HFF-Myc (cell line): ENCODE results near the gene PDE4D.

Experiments used
- DNase-seq: peaks from one replicate; pipeline ENCODE4 v3.0.0-alpha.2; 2011; ENCODE audit warnings: low read depth; ENCODE audit errors: extremely low read depth
- H3K4me3 ChIP-seq: replicated peaks from 2 replicates; pipeline ENCODE4 v1.5.1; 2011; ENCODE audit warnings: low read depth, mild to moderate bottlenecking, control low read depth, low read length
- CTCF ChIP-seq: IDR thresholded peaks from 2 replicates; pipeline ENCODE4 v1.5.1; 2012; ENCODE audit warnings: mild to moderate bottlenecking, low read depth, low read length, control low read depth; ENCODE audit errors: missing control alignments

The PDE4D gene

GRCh38 chr5:59497207-59497606, 396.3 kb downstream of the PDE4D start:
- no peak for DNase-seq
- no peak for TF ChIP-seq CTCF
- no peak overlapping the region for H3K4me3 ChIP-seq

- peak; percentile 50 for TF ChIP-seq CTCF
- H3K4me3 ChIP-seq, result no peak overlapping the region
- no peak for DNase-seq
These were observed 396.9 kb downstream of the PDE4D start for GRCh38 chr5:59496524-59497134.

GRCh38 chr5:59491945-59492344, 401.6 kb downstream of the PDE4D start:
- H3K4me3 ChIP-seq, result no peak overlapping the region
- DNase-seq, result no peak
- TF ChIP-seq CTCF, result no peak

GRCh38 chr5:59489551-59489950, 404.0 kb downstream of the PDE4D start:
- no peak overlapping the region for H3K4me3 ChIP-seq
- no peak for DNase-seq
- no peak for TF ChIP-seq CTCF

GRCh38 chr5:59487772-59488729, 405.5 kb downstream of the PDE4D start:
- H3K4me3 ChIP-seq, result no peak overlapping the region
- DNase-seq, result no peak
- TF ChIP-seq CTCF, result no peak

GRCh38 chr5:59487068-59487686, 406.3 kb downstream of the PDE4D start:
- no peak overlapping the region for H3K4me3 ChIP-seq
- DNase-seq, result no peak
- no peak for TF ChIP-seq CTCF
